GM12878 (cell line): ENCODE data around the gene NPAS3. TPM values are rescaled to one million over a fixed set of nuclear protein-coding genes. Genes with fewer than 3 reads are reported as not detected.

ENCODE experiments used
- BCLAF1 ChIP-seq: fragments of 450-650 bp; IDR thresholded peaks from 2 replicates; pipeline ENCODE4 v1.6.1; 2017; ENCODE audit warnings: antibody characterized with exemption, mild to moderate bottlenecking, moderate library complexity
- CBFB ChIP-seq: IDR thresholded peaks from 2 replicates; pipeline ENCODE4 v1.6.1; 2016; ENCODE audit warnings: antibody characterized with exemption, low read depth
- CEBPZ ChIP-seq: fragments of 150-350 bp; IDR thresholded peaks from 2 replicates; pipeline ENCODE4 v1.6.1; 2016; ENCODE audit warnings: low read depth, low read length
- CUX1 ChIP-seq: IDR thresholded peaks from 2 replicates; pipeline ENCODE4 v1.6.1; 2012; ENCODE audit warnings: improper control_type of control experiment, low read depth, low read length; ENCODE audit not compliant: insufficient replicate concordance
- MTA3 ChIP-seq: IDR thresholded peaks from 2 replicates; pipeline ENCODE4 v1.6.1; 2012; ENCODE audit warnings: low read length, inconsistent platforms, borderline replicate concordance
- SP1 ChIP-seq: IDR thresholded peaks from one replicate; pipeline ENCODE4 v1.6.1; 2011; ENCODE audit warnings: low read depth, low read length
- TARDBP ChIP-seq: IDR thresholded peaks from 2 replicates; pipeline ENCODE4 v1.6.1; 2016; ENCODE audit warnings: borderline replicate concordance
- polyA plus RNA-seq, 11 experiments: library from polyadenylated mRNA; depleted of rRNA in 4 of 11; unstranded in 6 of 11; stranded (reverse) in 5 of 11; fragments of >200 nt; fragmentation: Nextera tagmentation in 4 of 11; fragmentation: Illumina TruSeq in 1 of 11; extraction: Ambion mirVana in 4 of 11; extraction: Trizol in 1 of 11; gene quantifications; 1 replicate in 1 of 11; 2 replicates in 10 of 11; pipeline versions ENCODE4 v1.2.1 to v1.2.3, GENCODE V29; 2011 to 2016; ENCODE audit warnings: inconsistent platforms in 2 of 11, missing spikeins in 2 of 11, low read depth in 1 of 11
- total RNA-seq, 4 experiments: library from RNA; depleted of rRNA in 3 of 4; stranded (reverse); fragments of >200 nt in 3 of 4; fragmentation: Illumina TruSeq in 1 of 4; extraction: Trizol in 1 of 4; gene quantifications; 2 replicates each; pipeline versions ENCODE4 v1.2.1 to v1.2.3, GENCODE V29; 2013 to 2021

NPAS3 gene
- total and polyA plus RNA-seq, 10 of the 15 experiments (the other 5 are each of a cell fraction or from before 2014, with no cell fraction given), result under 0.01 to 2.7 (median 0.03) TPM; not detected in 6

- TF ChIP-seq MTA3, result no peak
- TF ChIP-seq TARDBP, result no peak
- TF ChIP-seq CBFB, result no peak
- no peak for TF ChIP-seq CUX1
- no peak for TF ChIP-seq SP1
- no peak for TF ChIP-seq BCLAF1
- TF ChIP-seq CEBPZ, result no peak
These were observed 11.9 kb downstream of the NPAS3 start (continued) for GRCh38 chr14:32950584-32950983.
